HEK293T (cell line): ENCODE data around the gene RAPGEF6.

Experiments
- ARNT ChIP-seq: fragments of 450-650 bp; IDR thresholded peaks from 2 replicates; pipeline ENCODE4 v1.6.1; 2017; ENCODE audit warnings: mild to moderate bottlenecking
- BHLHE40 ChIP-seq: fragments of 450-650 bp; IDR thresholded peaks from 2 replicates; pipeline ENCODE4 v1.6.1; 2016; ENCODE audit warnings: mild to moderate bottlenecking, moderate library complexity, borderline replicate concordance
- CTBP1 ChIP-seq: fragments of 450-650 bp; IDR thresholded peaks from 2 replicates; pipeline ENCODE4 v1.6.1; 2016; ENCODE audit warnings: borderline replicate concordance
- FOXA1 ChIP-seq: fragments of 450-650 bp; IDR thresholded peaks from 2 replicates; pipeline ENCODE4 v1.6.1; 2016; ENCODE audit warnings: mild to moderate bottlenecking
- FOXK2 ChIP-seq: fragments of 450-650 bp; IDR thresholded peaks from 2 replicates; pipeline ENCODE4 v1.6.1; 2016; ENCODE audit warnings: mild to moderate bottlenecking
- FOXM1 ChIP-seq: fragments of 450-650 bp; IDR thresholded peaks from 2 replicates; pipeline ENCODE4 v1.6.1; 2017; ENCODE audit warnings: mild to moderate bottlenecking, borderline replicate concordance
- HDGF ChIP-seq: fragments of 450-650 bp; IDR thresholded peaks from 2 replicates; pipeline ENCODE4 v1.6.1; 2017; ENCODE audit warnings: antibody characterized with exemption, borderline replicate concordance
- L3MBTL2 ChIP-seq: fragments of 450-650 bp; conservative IDR thresholded peaks from 2 replicates; pipeline ENCODE4 v1.6.1; 2016; ENCODE audit warnings: mild to moderate bottlenecking
- NFRKB ChIP-seq: fragments of 450-650 bp; IDR thresholded peaks from 2 replicates; pipeline ENCODE4 v1.6.1; 2016; ENCODE audit warnings: mild to moderate bottlenecking, moderate library complexity
- PKNOX1 ChIP-seq: fragments of 450-650 bp; IDR thresholded peaks from 2 replicates; pipeline ENCODE4 v1.6.1; 2016
- SP1 ChIP-seq: fragments of 450-650 bp; IDR thresholded peaks from 2 replicates; pipeline ENCODE4 v1.6.1; 2017
- SUZ12 ChIP-seq: fragments of 450-650 bp; IDR thresholded peaks from 2 replicates; pipeline ENCODE4 v1.6.1; 2016; ENCODE audit warnings: mild to moderate bottlenecking
- TARDBP ChIP-seq: fragments of 450-650 bp; IDR thresholded peaks from 2 replicates; pipeline ENCODE4 v1.6.1; 2016
- ZNF384 ChIP-seq: fragments of 450-650 bp; IDR thresholded peaks from 2 replicates; pipeline ENCODE4 v1.6.1; 2016

GRCh38 chr5:131575660-131576227, 59.3 kb downstream of the RAPGEF6 start:
- no peak for TF ChIP-seq BHLHE40
- TF ChIP-seq SUZ12, result no peak
- TF ChIP-seq FOXA1, result no peak
- no peak for TF ChIP-seq TARDBP
- TF ChIP-seq HDGF, result no peak
- TF ChIP-seq FOXM1, result no peak
- no peak for TF ChIP-seq SP1
- TF ChIP-seq FOXK2, result no peak
- TF ChIP-seq ARNT, result no peak
- no peak for TF ChIP-seq L3MBTL2
- no peak for TF ChIP-seq PKNOX1
- no peak for TF ChIP-seq CTBP1
- no peak for TF ChIP-seq NFRKB
- no peak for TF ChIP-seq ZNF384
